NB4 (cell line): ENCODE results near the gene KRTAP5-4.

ENCODE experiments used
- DNase-seq: peaks from one replicate; pipeline ENCODE4 v3.0.0; 2010; ENCODE audit warnings: low read depth
- H3K4me3 ChIP-seq: one replicate; pipeline ENCODE4 v1.5.1; 2011; ENCODE audit warnings: mild to moderate bottlenecking, low read depth, low read length, moderate library complexity
- CTCF ChIP-seq: IDR thresholded peaks from one replicate; pipeline ENCODE4 v1.5.1; 2012; ENCODE audit warnings: low read depth, low read length
- MAX ChIP-seq: IDR thresholded peaks from 2 replicates; pipeline ENCODE4 v1.6.1; 2011; ENCODE audit warnings: low read depth, low read length
- MYC ChIP-seq: IDR thresholded peaks from 2 replicates; pipeline ENCODE4 v1.6.1; 2011; ENCODE audit warnings: low read depth, low read length
- POLR2A ChIP-seq: IDR thresholded peaks from 2 replicates; pipeline ENCODE4 v1.6.1; 2011; ENCODE audit warnings: mild to moderate bottlenecking; ENCODE audit not compliant: insufficient read length; ENCODE audit errors: extremely low read depth

The KRTAP5-4 gene

GRCh38 chr11:1632053-1632714 lies 10.2 kb upstream of the KRTAP5-4 start:
- TF ChIP-seq MYC (no peak), CTCF (no peak), MAX (no peak), POLR2A (no peak)
- H3K4me3 ChIP-seq, result no peak overlapping the region
- no peak for DNase-seq

- DNase-seq, result no peak
Observed at GRCh38 chr11:1631066-1631568, 9.2 kb upstream of the KRTAP5-4 start.

GRCh38 chr11:1630271-1630670 lies 8.3 kb upstream of the KRTAP5-4 start:
- H3K4me3 ChIP-seq, result no peak overlapping the region
- no peak for DNase-seq
- no peak for TF ChIP-seq MAX
- no peak for TF ChIP-seq POLR2A
- no peak for TF ChIP-seq CTCF
- no peak for TF ChIP-seq MYC

More at GRCh38 chr11:1631066-1631568, 9.2 kb upstream of the KRTAP5-4 start:
- TF ChIP-seq CTCF, result no peak
- no peak for TF ChIP-seq POLR2A
- no peak for TF ChIP-seq MAX
- no peak for TF ChIP-seq MYC
- no peak overlapping the region for H3K4me3 ChIP-seq

GRCh38 chr11:1629326-1630185 lies 7.6 kb upstream of the KRTAP5-4 start, which contains the start of gene KRTAP5-5:
KRTAP5-5 (plus strand) TSS chr11:1629775; CDS start chr11:1629841, 66 bp downstream.
- no peak for DNase-seq
- no peak within 1 kb of the TSS for H3K4me3 ChIP-seq
- TF ChIP-seq CTCF (no peak), MYC (no peak), POLR2A (no peak), MAX (no peak)

- DNase-seq, result peak; percentile 62
- H3K4me3 ChIP-seq, result no peak overlapping the region
- no peak for TF ChIP-seq POLR2A
- peak; percentile 27 for TF ChIP-seq MYC
- TF ChIP-seq MAX, result no peak
- peak; percentile 86 for TF ChIP-seq CTCF
Observed at GRCh38 chr11:1628506-1629325, 6.8 kb upstream of the KRTAP5-4 start.
